GM19351 (cell line): ENCODE measurements around the gene CRAMP1.
A peak's percentile ranks its signal among the peaks of the same experiment; 100 is the strongest.
"Not testable (repeated sequence)": the region's sequence is repeated elsewhere in the genome, so short reads cannot be mapped to it uniquely, and the experiment has no call there.

Experiments used
- ATAC-seq: cut with Tn5 transposase; IDR thresholded peaks from one replicate; pipeline ENCODE4 v1.9.1; 2021; ENCODE audit warnings: mild to moderate bottlenecking, moderate library complexity; ENCODE audit not compliant: unreplicated experiment

Gene CRAMP1

DNA sequence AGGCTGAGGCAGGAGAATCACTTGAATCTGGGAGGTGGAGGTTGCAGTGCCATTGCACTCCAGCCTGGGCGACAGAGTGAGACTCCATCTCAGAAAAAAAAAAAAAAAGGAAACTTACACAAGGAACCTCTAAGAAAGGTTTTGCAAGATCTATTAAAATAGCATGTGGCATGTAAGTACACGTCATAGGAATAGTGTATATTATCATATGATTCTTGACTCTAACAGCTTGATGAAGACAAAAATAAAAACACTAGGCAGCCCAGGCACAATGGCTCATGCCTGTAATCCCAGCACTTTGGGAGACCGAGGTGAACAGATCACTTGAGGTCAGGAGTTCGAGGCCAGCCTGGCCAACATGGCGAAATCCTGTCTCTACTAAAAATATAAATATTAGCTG lies 16.6 kb upstream of the CRAMP1 start:
- not testable (repeated sequence) for ATAC-seq

GRCh38 chr16:1596516-1596915 lies 15.6 kb upstream of the CRAMP1 start:
- no peak for ATAC-seq

GRCh38 chr16:1597154-1597553 lies 15.0 kb upstream of the CRAMP1 start:
- no peak for ATAC-seq

DNA sequence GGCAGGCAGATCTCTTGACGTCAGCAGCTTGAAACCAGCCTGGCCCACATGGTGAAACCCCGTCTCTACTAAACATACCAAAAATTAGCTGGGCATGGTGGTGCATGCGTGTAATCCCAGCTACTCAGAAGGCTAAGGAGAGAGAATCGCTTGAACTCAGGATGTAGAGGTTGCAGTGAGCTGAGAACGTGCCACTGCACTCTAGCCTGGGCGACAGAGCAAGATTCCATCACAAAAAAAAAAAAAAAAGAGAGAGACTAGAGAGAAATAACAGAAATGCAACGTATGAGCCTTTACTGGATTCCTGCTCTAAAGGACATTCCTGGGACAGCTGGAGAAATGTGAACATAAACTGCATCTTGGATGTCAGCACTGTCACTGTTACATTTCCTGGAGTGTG lies 11.1 kb upstream of the CRAMP1 start:
- no peak for ATAC-seq

DNA sequence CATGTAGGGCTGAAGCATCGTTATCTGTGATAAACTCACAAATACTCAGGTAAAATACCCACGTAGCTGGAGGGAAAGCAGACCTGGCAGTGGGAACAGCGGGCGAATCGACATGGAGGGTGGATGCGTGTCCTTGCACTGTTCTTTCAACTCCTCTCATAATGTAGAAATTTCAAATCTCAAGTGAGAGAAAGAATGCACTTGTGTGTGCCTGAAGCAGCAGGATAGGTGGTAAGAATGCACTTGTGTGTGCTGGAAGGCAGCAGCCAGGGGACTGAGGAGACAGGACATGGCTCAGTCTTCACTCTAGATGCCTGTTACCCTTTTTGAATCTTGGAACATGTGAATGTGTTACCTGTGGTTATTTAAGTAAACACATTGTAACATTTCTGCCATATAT lies 10.7 kb upstream of the CRAMP1 start:
- ATAC-seq, result no peak

DNA sequence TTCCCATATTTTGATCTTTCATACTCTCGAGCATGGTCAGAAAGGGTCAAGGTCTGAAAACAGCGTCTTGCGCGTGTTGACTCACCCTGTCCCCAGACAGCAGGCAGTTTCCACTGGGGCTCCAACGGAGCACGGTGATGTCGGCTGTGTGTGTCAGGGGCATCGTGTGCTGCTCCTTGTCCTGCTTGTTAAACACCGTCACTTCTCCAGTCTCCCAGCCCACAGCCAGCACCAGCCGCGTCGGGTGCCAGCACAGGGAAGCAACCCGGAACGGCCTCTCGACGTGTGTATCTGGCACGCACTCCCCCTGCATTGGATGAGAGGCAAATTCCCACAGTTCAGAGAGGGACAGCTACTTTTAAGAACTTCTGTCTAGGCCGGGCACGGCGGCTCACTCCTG lies 9.9 kb upstream of the CRAMP1 start:
- ATAC-seq, result no peak

DNA sequence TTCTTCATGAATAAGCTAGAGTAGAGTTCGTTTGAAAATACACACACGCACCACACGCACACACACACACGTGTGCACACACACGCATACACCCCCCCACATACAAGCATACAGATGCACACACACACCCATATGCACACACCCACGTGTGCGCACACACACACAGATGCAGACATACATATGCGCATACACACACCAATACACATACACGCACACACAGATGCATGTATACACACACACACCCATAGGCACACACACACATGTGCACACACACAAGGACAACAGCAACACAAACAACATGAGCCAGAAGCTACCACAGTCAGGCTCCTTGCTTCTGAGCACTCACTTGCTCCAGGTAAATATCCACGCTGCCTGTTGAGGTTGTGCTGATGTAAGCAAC lies 5.4 kb upstream of the CRAMP1 start:
- ATAC-seq, result no peak

GRCh38 chr16:1607971-1608370 lies 4.2 kb upstream of the CRAMP1 start:
- ATAC-seq, result no peak

DNA sequence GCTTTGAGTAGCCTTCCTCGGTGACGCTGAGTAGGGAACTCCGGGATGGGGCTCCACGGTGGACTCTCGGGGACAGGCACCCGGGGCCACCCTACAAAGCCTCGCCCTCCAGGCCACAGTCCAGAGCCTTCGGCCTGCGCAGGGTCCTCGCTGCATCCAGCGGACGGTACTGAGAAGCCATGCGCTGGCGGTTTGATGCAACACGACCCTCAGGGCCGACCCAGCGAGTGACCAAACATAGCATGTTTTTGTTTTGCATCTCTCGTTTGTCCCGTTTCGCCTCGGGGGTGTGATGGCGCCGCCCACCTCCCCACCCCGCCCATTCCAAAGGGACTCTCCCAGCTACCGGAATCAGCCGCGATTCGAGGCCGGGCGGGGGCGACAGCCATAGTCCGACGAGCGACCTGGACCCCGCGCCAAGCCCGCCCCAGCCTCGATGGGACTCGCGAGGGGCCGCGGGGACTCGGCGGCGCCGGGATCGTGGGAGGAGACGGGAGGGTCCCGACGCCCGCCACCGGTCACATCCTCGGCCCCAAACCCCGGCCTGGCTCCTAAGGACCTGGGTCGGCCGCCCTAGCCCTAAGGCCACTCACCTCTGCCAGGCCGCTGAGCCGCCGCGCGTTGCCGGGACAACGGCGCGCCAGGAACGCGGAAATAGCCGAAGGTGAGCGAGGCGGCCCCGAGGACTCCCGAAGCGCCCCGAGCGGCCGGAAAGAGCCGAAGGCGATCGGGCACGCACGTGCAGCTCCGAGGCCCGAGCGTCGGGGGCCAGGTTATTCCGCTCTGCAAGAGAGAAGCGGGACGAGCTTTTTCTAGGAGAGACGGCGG lies 1.9 kb upstream of the CRAMP1 start:
- ATAC-seq, result peak; percentile 44

DNA sequence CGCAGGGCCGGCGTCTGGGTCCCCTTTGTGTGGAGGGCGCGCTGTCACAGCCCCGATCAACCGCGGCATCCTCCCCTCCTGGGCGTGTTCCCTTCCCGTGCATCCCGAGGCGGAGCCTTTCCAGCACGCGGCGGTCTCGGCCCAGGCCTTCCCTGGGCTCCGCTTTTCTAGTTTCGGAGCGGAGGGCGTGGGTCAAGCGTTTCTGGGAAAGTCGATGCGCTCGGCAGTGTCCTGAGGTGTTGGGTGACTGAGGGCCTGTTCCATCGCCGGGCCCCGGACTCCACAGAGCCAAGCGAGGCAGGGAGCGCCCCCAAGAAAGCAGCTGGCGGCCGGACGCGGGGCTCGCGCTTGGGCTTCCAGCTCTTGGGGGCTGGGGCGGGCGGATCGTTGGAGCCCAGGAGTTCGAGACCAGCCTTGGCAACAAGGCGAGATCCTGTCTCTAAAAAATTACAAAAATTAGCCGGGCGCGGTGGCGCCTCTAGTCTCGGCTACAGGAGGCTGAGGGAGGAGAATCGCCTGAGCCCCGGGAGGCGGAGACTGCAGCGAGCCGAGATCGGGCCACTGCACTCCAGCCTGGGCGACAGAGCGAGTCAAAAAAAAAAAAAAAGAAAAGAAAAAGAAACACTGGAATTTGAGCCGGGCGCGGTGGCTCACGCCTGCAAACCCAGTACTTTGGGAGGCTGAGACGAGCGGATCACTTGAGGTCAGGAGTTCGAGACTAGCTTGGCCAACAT lies 1.1 kb upstream of the CRAMP1 start:
- peak; percentile 1 for ATAC-seq

GRCh38 chr16:1613211-1613622 lies 1.1 kb downstream of the CRAMP1 start:
- no peak for ATAC-seq

DNA sequence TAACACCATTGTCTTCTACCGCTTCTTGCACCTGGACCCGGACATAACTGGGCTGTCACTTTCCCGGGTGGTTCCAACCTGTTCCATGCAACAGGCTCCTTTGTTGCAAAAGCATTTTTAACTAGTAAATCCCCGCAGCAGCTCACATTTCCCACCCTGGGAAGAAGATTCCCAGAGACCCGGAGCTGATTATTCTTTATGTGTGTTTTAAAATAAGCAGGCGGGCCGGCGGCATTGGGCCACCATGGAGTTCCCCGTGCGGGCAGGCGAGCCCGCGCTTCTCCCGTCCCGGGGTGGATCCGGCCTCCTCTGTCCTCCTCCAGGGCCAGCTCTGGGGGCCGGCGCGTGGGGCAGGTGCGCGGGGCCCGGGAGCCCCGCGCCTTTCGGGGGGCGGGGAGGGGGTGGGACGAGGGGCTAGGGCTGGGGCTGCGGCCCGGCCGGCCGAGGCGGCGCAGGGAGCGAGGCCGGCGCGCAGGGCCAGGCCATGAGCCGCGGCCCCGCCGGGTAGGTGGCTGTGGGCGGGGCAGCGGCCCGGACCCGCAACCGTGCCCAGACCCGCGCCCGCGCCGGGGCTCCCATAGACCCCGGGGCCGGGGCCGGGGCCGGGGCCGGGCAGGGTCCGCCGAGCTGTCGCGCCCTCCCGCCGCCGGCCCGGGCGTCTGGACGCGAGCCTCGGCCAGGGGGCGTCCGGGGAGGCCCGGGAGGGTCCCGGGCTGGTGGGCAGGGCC lies 1.7 kb downstream of the CRAMP1 start:
- no peak for ATAC-seq

DNA sequence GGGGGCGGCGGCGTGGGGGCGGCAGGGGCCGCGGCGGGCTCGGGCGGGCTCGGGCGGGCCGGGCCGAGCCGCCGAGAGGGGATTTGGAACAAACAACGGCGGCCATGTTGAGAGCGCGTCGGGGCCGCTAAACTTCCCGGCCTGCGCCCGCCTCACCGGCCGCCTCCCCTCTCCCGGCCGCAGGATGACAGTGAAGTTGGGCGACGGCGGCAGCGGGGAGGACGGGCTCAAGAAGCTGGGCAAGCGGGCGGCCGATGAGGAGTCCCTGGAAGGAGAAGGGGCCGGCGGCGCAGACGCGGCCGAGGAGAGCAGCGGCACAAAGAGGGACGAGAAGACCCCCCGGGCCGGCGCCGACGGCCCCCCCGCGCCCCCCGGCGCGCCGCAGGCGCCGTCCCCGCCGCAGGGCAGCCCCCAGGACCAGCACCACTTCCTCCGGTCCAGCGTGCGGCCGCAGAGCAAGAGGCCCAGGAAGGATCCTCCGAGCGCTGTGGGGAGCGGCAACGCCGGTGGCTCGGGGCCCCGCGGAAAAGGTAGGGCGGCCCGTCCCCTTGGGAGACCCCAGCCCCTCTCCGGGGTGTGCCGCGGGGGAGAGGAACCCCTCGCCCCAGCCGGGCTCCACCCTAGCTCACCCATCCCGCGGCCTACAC lies 2.4 kb downstream of the CRAMP1 start:
- no peak for ATAC-seq

DNA sequence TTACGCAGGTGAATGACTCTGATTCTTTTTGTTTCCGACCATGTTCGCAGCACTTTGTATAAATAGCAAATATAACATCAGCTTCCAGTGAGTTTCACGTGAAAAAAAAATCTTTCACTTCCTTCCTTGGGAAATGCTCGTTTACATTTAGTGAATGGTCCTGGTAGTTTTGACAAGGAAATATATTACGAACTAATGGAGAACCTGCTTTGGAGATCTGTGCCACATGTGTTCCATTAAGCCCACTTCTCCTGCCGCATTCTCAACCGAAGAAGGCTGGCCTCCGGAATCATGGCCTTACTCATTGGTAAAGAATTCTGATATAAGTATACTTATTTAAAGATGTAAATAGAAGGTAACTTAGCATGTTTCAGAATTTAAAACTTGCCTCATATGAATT lies 3.6 kb downstream of the CRAMP1 start:
- no peak for ATAC-seq

DNA sequence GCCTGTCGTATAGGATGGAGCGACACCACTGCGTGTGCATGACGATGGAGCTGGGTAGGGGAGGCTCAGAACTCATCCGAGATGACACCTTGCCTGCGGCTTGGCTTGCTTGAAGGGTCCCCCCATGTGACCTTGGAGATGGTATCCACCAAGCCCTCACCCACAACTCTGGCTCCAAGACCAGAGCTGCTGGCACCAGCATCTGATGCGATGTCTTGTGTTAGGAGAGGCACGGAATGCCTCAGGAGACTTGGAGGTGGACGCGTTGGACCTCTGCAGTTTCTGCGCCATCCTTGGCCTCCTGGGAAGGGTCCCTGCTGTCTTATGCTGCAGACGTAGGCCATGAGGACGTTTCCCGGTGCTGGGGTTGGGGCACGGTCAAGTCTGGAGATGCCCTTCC lies 7.8 kb downstream of the CRAMP1 start:
- ATAC-seq, result no peak

DNA sequence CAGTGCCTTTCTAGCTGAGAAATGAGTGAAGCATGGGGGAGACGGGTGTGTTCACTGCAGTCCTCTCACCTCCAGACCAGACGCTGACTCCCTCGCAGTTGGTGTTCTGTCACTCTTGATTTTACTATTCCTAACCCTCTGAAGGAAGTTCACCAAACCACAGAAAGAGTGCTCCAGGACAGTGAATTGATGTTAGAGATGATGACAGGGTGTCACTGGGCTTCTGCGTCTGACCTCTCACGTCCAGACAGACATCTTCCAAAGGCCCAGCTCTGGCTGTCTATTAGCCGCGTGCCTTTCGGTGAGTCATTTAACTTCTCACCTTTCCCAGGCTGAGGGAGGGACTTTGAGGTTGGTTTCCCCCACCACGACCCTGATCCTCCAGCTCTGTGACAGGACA lies 8.2 kb downstream of the CRAMP1 start:
- no peak for ATAC-seq

- no peak for ATAC-seq
These were observed 9.7 kb downstream of the CRAMP1 start for GRCh38 chr16:1621851-1622250.

GRCh38 chr16:1626327-1626726 lies 14.2 kb downstream of the CRAMP1 start:
- no peak for ATAC-seq

DNA sequence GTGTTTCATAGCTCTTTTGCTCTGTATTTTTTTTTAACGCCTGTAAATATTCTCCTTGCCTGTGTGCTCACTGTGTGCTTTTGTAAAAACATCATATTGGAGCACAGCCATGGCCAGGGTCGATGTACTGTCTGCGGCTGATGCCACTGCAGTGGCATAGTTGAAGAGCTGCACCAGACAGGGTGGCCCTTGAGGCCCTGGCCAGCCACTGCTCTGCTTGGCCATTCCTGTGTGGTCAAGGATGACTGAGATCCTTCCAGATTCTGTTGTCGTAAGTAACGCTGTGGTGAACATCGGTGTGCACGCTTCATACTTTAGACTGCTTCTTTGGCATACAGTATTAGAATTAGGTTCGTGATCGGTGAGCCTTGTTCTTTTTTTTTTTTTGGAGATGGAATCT lies 14.6 kb downstream of the CRAMP1 start:
- no peak for ATAC-seq

DNA sequence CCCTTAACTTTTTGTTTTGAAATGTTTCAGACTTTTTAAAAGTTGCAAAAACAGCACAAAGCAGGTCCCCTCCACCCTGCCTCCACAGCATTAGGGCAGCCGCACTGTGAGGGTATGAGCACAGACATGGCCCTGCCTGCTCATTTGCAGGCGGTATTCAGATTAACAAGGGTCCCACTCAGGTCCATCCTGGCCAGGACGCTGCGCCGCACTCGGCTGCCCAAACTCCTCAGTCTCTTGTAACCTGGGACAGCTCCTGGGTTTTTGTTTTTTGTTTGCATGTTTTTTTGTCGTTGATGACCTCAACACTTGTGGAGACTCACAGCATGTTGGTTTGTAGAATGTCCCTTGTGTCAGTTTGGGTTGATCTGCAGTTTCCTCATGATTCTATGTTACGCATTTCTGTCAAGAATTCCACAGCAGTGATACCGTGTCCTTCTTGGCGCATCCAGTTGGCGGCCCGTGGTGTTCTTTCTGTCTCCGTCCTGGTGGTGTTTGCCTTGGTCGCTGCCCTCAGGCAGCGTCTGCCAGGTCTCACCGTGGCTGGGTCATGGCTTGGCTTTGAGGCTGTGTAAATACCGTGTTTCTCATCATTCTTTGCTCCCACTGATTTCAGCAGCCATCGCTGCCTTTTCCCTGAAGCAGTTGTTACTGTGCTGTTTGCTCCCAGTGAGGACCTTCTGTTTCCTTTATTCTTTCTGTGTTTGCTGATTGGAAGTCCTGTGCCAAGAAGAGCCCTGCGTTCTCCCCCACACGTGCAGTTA lies 18.5 kb downstream of the CRAMP1 start:
- no peak for ATAC-seq

GRCh38 chr16:1631230-1631629 lies 19.1 kb downstream of the CRAMP1 start:
- ATAC-seq, result no peak
